GM21619 (cell line): Measurements from ENCODE around the gene STK39.

Source experiments
- ATAC-seq: cut with Tn5 transposase; IDR thresholded peaks from one replicate; pipeline ENCODE4 v1.9.1; 2021; ENCODE audit not compliant: unreplicated experiment

STK39 gene

DNA sequence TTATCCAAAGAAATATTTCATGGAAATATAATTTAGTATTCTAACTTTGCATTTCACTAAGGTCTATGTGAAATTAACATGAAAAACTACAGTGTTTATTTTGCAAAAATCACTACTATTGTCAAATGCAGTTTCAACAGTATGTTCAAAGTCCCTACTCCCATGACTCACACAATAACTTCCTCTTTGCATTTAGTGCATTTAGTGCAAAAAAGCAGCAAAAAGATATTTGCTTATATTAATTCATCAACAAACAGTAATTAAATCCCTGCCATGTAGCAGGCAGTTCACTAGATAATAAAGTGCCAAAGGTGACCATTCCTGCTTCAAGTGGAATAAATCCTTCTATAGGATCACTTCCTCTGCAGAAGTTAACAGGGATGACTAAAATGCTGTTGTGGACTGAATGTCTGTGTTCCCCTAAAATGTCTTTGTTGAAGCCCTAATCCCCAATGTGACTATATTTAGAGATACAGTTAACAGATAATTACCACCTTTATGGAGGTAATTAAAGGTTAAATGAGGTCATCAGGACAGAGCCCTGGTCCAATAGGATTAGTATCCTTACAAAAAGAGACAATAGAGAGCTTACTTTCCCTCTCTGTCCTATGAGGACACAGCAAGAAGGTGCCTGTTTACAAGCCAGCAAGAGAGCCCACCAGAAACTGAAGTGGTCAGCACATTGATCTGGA lies 61.7 kb downstream of the STK39 start:
- ATAC-seq: no peak

DNA sequence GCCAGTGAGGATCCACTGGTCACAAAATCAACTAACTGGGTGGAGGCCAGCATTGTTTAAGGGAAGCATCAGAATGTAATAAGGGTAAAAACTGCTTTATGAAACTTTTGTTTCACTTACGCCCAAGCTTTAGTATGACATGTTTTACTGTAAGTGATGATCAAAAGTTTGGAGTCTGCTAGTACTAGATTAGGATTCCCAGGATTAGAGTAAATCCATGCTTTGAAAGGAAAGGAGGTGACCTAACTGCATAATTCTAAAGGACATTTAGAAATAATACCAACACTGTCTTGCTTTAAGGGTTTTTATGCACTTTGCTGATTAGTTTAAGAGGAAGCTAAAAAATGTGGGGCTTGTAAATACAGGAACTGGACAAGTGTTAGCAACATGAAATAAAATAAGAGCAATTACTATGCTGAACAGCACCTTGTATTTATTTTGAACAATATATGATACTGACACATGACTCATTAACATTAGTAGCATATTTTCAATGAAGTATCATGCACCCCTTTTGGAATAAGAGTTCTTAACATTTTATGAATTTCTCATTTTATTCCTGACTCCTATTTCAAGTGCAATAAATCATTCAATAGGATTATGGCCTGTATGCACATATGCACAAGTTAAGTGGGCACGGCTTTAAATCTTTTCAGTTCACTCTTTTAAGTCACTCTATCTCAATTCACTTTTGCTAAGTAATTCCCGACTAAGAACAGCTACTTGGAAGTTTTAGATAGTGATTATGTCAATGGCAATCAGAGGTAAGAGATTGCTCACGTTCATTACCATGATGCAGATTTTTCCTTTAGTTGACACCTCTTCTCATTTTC lies 62.5 kb downstream of the STK39 start:
- ATAC-seq: no peak

GRCh38 chr2:168183308-168183997 lies 63.9 kb downstream of the STK39 start:
- ATAC-seq: no peak

DNA sequence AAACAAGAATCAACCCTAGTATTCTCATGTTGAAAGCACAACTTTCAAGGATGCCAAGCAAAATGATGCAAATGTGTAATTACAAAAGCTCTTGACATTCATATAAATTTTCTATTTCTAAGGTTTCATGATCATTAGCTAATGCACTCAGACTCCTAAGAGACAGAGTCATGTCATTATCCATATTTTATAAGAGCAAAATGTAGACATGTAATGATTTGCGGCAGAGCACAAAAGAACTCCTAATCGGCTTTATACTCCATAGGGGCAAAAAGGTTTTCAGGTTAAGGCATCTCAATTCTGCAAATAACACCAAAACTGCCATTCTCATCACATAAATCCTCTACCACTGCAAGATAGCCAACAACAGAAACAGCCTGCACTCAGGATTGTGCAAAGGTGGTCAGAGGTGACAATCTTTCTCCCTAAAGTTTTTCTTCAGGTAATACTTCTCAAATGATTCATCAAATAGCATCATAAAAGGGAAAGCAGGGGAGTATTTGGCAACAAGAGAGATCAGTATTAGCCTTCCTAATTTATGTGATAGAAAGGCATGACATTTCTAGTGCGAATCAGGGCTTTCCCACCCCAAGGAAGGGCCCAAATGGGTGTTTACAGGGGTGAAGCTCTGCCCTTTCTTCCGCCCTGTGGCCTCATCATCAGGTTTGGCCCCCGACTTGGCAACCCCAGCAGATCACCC lies 64.7 kb downstream of the STK39 start:
- ATAC-seq: no peak

GRCh38 chr2:168181825-168182224 lies 65.6 kb downstream of the STK39 start:
- no peak for ATAC-seq

- no peak for ATAC-seq
These were observed 66.5 kb downstream of the STK39 start for GRCh38 chr2:168180914-168181313.

GRCh38 chr2:168180483-168180882 lies 66.9 kb downstream of the STK39 start:
- ATAC-seq: no peak

DNA sequence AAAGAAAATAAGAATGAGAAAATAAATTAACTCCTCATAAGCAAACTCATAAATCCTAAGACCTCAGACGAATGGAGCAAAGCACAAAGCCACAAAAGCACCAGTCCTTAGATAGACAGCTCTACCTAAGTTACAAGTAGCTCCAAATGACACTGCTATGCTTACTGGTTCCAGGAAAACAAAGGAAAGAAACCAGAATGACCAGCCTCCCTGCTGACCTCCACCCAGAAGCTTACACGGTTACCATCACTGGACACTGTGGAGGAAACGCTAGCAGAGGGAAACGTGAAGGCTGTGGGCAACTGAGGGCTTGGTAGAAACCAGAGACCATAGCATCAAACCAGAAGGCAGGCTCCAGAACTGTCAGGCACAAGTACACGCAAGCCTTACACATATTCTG lies 67.8 kb downstream of the STK39 start:
- no peak for ATAC-seq

GRCh38 chr2:168178520-168179324 lies 68.7 kb downstream of the STK39 start:
- no peak for ATAC-seq

DNA sequence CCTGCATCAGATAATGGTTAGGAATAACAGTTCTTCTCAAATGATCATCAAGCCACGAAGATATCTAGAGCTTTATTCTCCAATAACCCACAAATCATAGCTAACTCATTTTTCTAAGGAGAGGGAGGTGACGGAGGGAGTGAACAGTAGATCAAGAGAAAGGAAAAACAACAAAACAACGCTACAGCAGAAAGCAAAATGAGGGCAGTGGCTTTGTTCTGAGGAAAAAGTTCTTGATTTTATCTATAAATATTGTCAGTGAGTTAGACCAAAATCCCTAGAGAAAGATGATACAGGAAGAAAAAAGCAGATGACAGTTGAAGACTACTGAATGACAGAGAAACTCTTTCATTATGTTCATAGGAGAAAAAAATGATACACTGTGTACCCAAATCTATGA lies 71.0 kb downstream of the STK39 start:
- no peak for ATAC-seq

GRCh38 chr2:168175469-168175868 lies 71.9 kb downstream of the STK39 start:
- ATAC-seq: no peak

GRCh38 chr2:168174756-168175155 lies 72.6 kb downstream of the STK39 start:
- no peak for ATAC-seq

DNA sequence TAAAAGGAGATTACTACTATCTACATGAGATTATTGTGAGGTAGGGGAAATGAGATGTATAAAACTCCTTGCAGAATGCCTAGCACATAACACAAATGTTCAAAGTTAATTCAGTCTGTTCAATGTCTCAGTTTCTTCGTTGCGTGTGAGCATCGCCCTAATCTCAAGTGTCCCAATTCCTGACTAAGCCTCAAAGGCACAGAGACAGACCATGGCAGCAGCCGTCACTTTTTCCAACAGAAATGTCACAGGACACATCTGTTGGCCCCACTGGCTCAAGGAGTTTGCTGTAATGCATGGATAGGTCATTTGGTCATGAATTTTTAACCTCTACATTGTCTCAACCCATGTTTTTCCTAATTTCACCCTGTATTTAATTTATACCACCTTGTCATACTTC lies 75.3 kb downstream of the STK39 start:
- no peak for ATAC-seq

DNA sequence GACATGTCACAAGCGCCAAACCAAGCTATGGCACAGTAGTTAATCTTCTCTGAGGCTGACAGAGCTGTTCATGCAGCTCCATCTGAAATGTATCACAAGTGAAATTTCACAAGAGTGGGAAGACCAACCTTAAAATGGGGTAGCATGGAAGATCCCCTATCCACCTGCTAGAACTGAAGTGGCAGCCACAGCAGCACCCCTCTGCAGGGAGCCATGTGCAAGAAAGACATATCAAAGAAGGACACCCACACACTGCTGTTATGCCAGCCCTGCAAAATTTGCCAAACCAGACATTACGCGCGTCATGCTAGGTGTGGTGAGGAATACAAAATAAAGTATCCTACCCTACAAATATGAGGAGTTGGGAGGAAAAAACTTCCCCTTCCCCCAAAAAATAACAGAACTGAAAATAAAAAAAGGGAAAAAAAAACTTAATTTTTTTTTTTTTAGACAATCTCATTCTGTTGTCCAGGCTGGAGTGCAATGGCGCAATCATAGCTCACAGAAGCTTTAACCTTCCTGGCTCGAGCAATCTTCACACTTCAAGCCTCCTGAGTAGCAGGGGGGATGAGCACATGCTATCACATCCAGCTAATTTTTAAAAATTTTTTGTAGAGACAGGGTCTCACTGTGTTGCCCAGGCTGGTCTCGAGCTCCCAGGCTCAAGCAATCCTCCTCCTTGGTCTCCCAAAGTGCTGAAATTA lies 76.2 kb downstream of the STK39 start:
- no peak for ATAC-seq

DNA sequence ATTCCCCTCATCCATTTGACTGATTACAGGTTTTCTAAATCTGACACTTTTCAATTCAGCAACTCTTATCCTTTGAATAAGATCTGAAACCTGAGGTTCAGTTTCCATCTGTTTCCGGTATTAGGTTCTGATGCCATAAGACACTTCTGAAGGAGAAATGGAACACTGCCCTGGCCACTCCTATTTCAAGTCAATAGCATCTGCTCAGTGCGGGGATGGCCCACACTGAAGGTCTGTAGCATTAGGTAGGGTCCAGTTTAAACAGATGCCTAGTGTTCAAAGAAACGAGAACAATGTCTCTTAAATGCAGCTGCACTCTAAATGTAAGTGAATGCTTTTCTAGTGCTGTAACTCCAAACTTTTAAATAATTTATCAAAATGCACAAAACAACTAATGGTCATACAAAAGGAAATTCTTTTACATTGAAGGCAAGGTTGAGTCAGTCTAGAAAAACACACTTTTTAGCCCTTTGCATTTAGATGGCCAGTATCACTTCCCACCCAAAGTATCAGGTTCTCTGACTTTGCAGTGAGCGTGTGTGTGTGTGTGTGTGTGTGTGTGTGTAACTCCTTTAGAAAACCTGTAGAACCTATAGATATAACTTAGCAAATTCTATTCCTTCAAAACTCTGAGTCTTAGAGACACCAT lies 78.2 kb downstream of the STK39 start:
- no peak for ATAC-seq

DNA sequence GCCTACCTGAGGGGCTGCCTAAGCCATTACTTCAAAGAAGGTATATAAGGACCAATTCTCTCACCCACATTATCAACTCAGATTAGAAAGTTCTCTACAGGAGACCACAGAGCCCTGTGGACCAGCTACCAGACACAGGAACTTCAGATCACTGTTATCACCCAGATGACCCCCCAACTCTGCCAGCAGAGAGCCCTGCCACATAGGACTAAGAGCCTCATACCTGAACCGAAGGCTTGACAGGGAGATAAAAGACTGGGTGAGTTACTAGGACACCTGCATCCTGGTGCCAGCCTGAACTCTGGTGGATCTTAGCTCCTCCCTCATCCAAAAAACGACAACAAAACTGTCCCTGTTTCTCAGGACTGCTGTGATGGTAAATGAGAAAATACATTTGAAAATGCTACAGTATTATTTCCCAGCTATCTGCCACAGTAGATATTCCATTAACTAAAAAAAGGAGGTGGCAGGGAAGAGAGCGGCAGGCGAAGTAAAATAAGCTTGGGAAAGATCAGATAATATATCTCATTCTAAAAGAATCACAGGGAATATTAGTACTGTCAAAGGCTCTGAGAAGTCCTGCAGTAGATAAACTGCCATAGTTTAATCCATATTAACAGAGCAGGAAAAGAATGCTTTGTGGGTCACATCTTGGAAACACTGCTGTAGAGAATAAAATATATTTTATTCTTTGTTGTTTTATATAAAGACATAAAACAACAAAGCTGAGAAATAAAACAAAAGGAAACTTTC lies 79.7 kb downstream of the STK39 start:
- no peak for ATAC-seq

- no peak for ATAC-seq
These were observed 80.4 kb downstream of the STK39 start for GRCh38 chr2:168166902-168167510.
